CD4-positive, alpha-beta T cell treated with Interferon alpha-2 for 1 hour (primary cell): ENCODE results near the gene SAMD4A.

Experiments used
- DNase-seq, 2 donors: peaks; one replicate each; pipeline ENCODE4 v3.0.0-alpha.2; 2020 to 2022

The SAMD4A gene

GRCh38 chr14:54662491-54663133 is 95.7 kb downstream of the SAMD4A start:
- DNase-seq: no peak

GRCh38 chr14:54664961-54665360 is 98.0 kb downstream of the SAMD4A start:
- DNase-seq: no peak

- no peak for DNase-seq
Measured at GRCh38 chr14:54665946-54666345, 99.0 kb downstream of the SAMD4A start.

GRCh38 chr14:54667026-54667744 is 100.3 kb downstream of the SAMD4A start:
- no peak for DNase-seq

- no peak for DNase-seq
Measured at GRCh38 chr14:54667764-54668163, 100.8 kb downstream of the SAMD4A start.

- DNase-seq: peak in 1 of 2 donors; percentile 39
Measured at GRCh38 chr14:54669721-54670561, 103.0 kb downstream of the SAMD4A start.

- DNase-seq: no peak
Measured at GRCh38 chr14:54671537-54671936, 104.6 kb downstream of the SAMD4A start.

- DNase-seq: no peak
Measured at GRCh38 chr14:54672181-54672580, 105.3 kb downstream of the SAMD4A start.

- DNase-seq: no peak
Measured at GRCh38 chr14:54672688-54673087, 105.8 kb downstream of the SAMD4A start.

GRCh38 chr14:54673193-54674045 is 106.5 kb downstream of the SAMD4A start:
- no peak for DNase-seq

- DNase-seq: no peak
Measured at GRCh38 chr14:54674046-54674741, 107.3 kb downstream of the SAMD4A start.

- DNase-seq: no peak
Measured at GRCh38 chr14:54675236-54676128, 108.6 kb downstream of the SAMD4A start.

- DNase-seq: no peak
Measured at GRCh38 chr14:54676812-54677708, 110.1 kb downstream of the SAMD4A start.

- DNase-seq: no peak
Measured at GRCh38 chr14:54680651-54681050, 113.7 kb downstream of the SAMD4A start.

GRCh38 chr14:54681811-54682261 is 114.9 kb downstream of the SAMD4A start:
- no peak for DNase-seq

GRCh38 chr14:54682578-54682977 is 115.7 kb downstream of the SAMD4A start:
- DNase-seq: no peak

- DNase-seq: no peak
Measured at GRCh38 chr14:54683882-54684794, 117.2 kb downstream of the SAMD4A start.

- no peak for DNase-seq
Measured at GRCh38 chr14:54685286-54685845, 118.4 kb downstream of the SAMD4A start.
